ENCODE measurements around the gene SHH.

DNA sequence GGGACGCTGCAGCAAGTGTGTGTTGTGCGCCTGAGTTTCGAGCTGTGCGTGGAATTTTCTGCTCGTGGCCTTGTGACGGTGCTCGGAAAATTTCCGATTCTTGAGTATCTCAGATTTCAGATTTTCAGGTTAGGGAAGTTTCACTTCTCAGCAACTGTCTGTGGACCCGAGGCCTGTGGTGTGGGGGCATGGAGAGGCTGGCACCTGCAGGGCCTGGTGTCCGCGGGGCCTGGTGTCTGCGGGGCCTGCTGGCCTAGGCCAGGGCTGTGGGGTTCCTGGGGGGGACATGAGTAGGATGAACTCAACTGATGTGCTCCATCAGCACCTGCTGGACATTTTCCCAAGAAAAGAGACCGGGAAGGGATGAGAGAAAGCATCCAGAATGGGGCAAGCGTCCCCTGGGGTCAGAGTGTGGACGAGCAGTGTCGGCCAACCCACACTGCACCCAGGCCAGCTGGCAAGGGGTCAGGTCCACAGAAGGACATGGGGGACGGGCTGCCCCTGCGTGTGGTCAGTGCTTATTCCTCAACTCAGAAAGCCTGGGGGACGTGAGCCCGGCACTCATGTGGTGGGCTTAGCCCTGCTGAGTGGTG is 31.3 kb upstream of the SHH start:
- TF ChIP-seq, protein P1, sequence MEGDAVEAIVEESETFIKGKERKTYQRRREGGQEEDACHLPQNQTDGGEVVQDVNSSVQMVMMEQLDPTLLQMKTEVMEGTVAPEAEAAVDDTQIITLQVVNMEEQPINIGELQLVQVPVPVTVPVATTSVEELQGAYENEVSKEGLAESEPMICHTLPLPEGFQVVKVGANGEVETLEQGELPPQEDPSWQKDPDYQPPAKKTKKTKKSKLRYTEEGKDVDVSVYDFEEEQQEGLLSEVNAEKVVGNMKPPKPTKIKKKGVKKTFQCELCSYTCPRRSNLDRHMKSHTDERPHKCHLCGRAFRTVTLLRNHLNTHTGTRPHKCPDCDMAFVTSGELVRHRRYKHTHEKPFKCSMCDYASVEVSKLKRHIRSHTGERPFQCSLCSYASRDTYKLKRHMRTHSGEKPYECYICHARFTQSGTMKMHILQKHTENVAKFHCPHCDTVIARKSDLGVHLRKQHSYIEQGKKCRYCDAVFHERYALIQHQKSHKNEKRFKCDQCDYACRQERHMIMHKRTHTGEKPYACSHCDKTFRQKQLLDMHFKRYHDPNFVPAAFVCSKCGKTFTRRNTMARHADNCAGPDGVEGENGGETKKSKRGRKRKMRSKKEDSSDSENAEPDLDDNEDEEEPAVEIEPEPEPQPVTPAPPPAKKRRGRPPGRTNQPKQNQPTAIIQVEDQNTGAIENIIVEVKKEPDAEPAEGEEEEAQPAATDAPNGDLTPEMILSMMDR (optimal IDR thresholded peaks at IDR 0.05 in 1 of 3, IDR thresholded peaks at IDR 0.05 in 1 of 3, conservative IDR thresholded peaks at IDR 0.05 in 1 of 3; ENCODE audit: extremely low read depth in 1 of 3, insufficient read depth in 2 of 3, low read length in 3 of 3) = no peak
- no peak for TF ChIP-seq EZH2 (IDR thresholded peaks at IDR 0.05; ENCODE audit: low read length)
